ENCODE data around the gene ELF5.

The ELF5 gene

GRCh38 chr11:34513682-34514449 lies at the start of gene ELF5:
Gene ELF5 (minus strand): TSS chr11:34513794. CDS start chr11:34505749, 8,045 bp downstream.
- DNase-seq (ENCODE audit: low read depth, low spot score), result no peak

GRCh38 chr11:34562976-34563375 lies 49.4 kb upstream of the ELF5 start:
- DNase-seq (ENCODE audit: low read depth, low spot score), result no peak

GRCh38 chr11:34560511-34560910 lies 46.9 kb upstream of the ELF5 start:
- DNase-seq (ENCODE audit: low read depth, low spot score), result no peak

- no peak for DNase-seq (ENCODE audit: low read depth, low spot score)
Observed at GRCh38 chr11:34558673-34559072, 45.1 kb upstream of the ELF5 start.

- no peak for DNase-seq (ENCODE audit: low read depth, low spot score)
Observed at GRCh38 chr11:34558211-34558610, 44.6 kb upstream of the ELF5 start.

- DNase-seq (ENCODE audit: low read depth, low spot score), result no peak
Observed at GRCh38 chr11:34552270-34552669, 38.7 kb upstream of the ELF5 start.

- DNase-seq (ENCODE audit: low read depth, low spot score), result no peak
Observed at GRCh38 chr11:34549271-34549670, 35.7 kb upstream of the ELF5 start.

GRCh38 chr11:34548278-34548677 lies 34.7 kb upstream of the ELF5 start:
- no peak for DNase-seq (ENCODE audit: low read depth, low spot score)

GRCh38 chr11:34546511-34547209 lies 33.1 kb upstream of the ELF5 start:
- DNase-seq (ENCODE audit: low read depth, low spot score), result no peak

GRCh38 chr11:34542089-34542488 lies 28.5 kb upstream of the ELF5 start:
- DNase-seq (ENCODE audit: low read depth, low spot score), result no peak

GRCh38 chr11:34540870-34541269 lies 27.3 kb upstream of the ELF5 start:
- DNase-seq (ENCODE audit: low read depth, low spot score), result no peak

GRCh38 chr11:34537636-34538035 lies 24.0 kb upstream of the ELF5 start:
- no peak for DNase-seq (ENCODE audit: low read depth, low spot score)

- no peak for DNase-seq (ENCODE audit: low read depth, low spot score)
Observed at GRCh38 chr11:34536056-34536455, 22.5 kb upstream of the ELF5 start.

- no peak for DNase-seq (ENCODE audit: low read depth, low spot score)
Observed at GRCh38 chr11:34534826-34535225, 21.2 kb upstream of the ELF5 start.

GRCh38 chr11:34531663-34532062 lies 18.1 kb upstream of the ELF5 start:
- DNase-seq (ENCODE audit: low read depth, low spot score), result no peak

- DNase-seq (ENCODE audit: low read depth, low spot score), result no peak
Observed at GRCh38 chr11:34530545-34531234, 17.1 kb upstream of the ELF5 start.

- no peak for DNase-seq (ENCODE audit: low read depth, low spot score)
Observed at GRCh38 chr11:34529643-34530042, 16.0 kb upstream of the ELF5 start.

- DNase-seq (ENCODE audit: low read depth, low spot score), result no peak
Observed at GRCh38 chr11:34528072-34528471, 14.5 kb upstream of the ELF5 start.

GRCh38 chr11:34525888-34526657 lies 12.5 kb upstream of the ELF5 start:
- DNase-seq (ENCODE audit: low read depth, low spot score), result no peak

- DNase-seq (ENCODE audit: low read depth, low spot score), result no peak
Observed at GRCh38 chr11:34525098-34525497, 11.5 kb upstream of the ELF5 start.

GRCh38 chr11:34524696-34525095 lies 11.1 kb upstream of the ELF5 start:
- DNase-seq (ENCODE audit: low read depth, low spot score), result no peak

- DNase-seq (ENCODE audit: low read depth, low spot score), result no peak
Observed at GRCh38 chr11:34523053-34523452, 9.5 kb upstream of the ELF5 start.

All from activated CD4-positive, CD25-positive, alpha-beta regulatory T cell treated with anti-CD3 and anti-CD28 coated beads, Interleukin-2, amount 50 U/mL, for 16 hours (primary cell).